Tibial nerve (tissue), 3 donors: ENCODE results near the gene UCP2.

Experiments
- CTCF ChIP-seq, 5 experiments: fragments of 200-600 bp in 3 of 5; fragments of 450-650 bp in 2 of 5; sonication (generic) in 3 of 5; IDR thresholded peaks; one replicate each; pipeline ENCODE4 v1.5.1; 2016 to 2019; ENCODE audit warnings: antibody characterized with exemption in 5 of 5, mild to moderate bottlenecking in 3 of 5, moderate library complexity in 2 of 5
- POLR2A ChIP-seq, 2 donors: fragments of 450-650 bp; IDR thresholded peaks; one replicate each; pipeline ENCODE4 v1.6.1; 2017; ENCODE audit warnings: antibody characterized with exemption in 2 of 2, mild to moderate bottlenecking in 2 of 2, moderate library complexity in 2 of 2

- TF ChIP-seq CTCF (IDR thresholded peaks at IDR 0.05) (no peak), POLR2A (IDR thresholded peaks at IDR 0.05) (no peak)
Measured at GRCh38 chr11:73995731-73996130, 13.1 kb upstream of the UCP2 start.
